Sigmoid colon (tissue), 3 donors: Measurements from ENCODE around the gene TTC6.

Source experiments
- POLR2A ChIP-seq, 2 donors: fragments of 450-650 bp; IDR thresholded peaks; one replicate each; pipeline ENCODE4 v1.6.1; 2016; ENCODE audit warnings: antibody characterized with exemption in 2 of 2, mild to moderate bottlenecking in 2 of 2, moderate library complexity in 2 of 2
- TF ChIP-seq, protein P1 (sequence below), 4 experiments: fragments of 450-650 bp in 3 of 4; fragments of 200-600 bp in 1 of 4; IDR thresholded peaks; one replicate each; pipeline ENCODE4 v1.5.1; 2016 to 2019; ENCODE audit warnings: antibody characterized with exemption in 4 of 4, mild to moderate bottlenecking in 3 of 4, moderate library complexity in 2 of 4

- TF ChIP-seq, protein P1, sequence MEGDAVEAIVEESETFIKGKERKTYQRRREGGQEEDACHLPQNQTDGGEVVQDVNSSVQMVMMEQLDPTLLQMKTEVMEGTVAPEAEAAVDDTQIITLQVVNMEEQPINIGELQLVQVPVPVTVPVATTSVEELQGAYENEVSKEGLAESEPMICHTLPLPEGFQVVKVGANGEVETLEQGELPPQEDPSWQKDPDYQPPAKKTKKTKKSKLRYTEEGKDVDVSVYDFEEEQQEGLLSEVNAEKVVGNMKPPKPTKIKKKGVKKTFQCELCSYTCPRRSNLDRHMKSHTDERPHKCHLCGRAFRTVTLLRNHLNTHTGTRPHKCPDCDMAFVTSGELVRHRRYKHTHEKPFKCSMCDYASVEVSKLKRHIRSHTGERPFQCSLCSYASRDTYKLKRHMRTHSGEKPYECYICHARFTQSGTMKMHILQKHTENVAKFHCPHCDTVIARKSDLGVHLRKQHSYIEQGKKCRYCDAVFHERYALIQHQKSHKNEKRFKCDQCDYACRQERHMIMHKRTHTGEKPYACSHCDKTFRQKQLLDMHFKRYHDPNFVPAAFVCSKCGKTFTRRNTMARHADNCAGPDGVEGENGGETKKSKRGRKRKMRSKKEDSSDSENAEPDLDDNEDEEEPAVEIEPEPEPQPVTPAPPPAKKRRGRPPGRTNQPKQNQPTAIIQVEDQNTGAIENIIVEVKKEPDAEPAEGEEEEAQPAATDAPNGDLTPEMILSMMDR (IDR thresholded peaks at IDR 0.05), result no peak
- TF ChIP-seq POLR2A (IDR thresholded peaks at IDR 0.05), result no peak
Measured at GRCh38 chr14:37623426-37623951, 28.1 kb downstream of the TTC6 start.
